Measurements from ENCODE around the gene SLC6A19. TPM values are rescaled to one million over a fixed set of nuclear protein-coding genes. Genes with fewer than 3 reads are reported as not detected.
A peak's percentile ranks its signal among the peaks of the same experiment; 100 is the strongest.

SLC6A19 gene
- total RNA-seq, 1 experiment from 2014 or later: 0.04 TPM

DNA sequence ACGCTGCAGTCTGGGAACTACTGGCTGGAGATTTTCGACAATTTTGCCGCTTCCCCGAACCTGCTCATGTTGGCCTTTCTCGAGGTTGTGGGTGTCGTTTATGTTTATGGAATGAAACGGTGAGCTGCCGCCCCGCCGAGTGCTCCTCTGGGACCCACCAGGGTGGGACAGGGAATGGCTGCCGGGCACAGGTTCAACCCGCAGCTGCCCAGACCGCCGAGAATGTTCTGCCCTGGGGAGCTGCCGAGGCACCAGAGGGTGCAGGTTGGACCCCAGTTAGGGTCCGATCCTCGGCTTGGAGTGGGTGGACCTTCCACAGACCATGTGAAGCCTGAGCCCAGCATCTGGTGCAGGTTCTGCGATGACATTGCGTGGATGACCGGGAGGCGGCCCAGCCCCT lies 42.9 kb downstream of the SLC6A19 start:
- Mint-ChIP-seq H3K9me3 (no peaks in the 10 kb centered on the region), H3K4me3 (no peak overlapping the region), H3K36me3 (no peaks in the 10 kb centered on the region), H3K27me3 (ENCODE audit: low read depth) (no peaks in the 10 kb centered on the region), H3K4me1 (peaks cover 3% of the 10 kb centered on the region; the same call in 1 of the 2 replicates), H3K27ac (no peak overlapping the region)
- no peak for ATAC-seq
- ChIA-PET POLR2A (no interaction called here), CTCF (no interaction called here)
- no peak for DNase-seq (ENCODE audit: low spot score)
- TF ChIP-seq MYBL2 (CRISPR knock-in tag; IDR thresholded peaks at IDR 0.05): no peak
- no peak for TF ChIP-seq FOXK1 (CRISPR knock-in tag; IDR thresholded peaks at IDR 0.05)
- TF ChIP-seq, protein P1, sequence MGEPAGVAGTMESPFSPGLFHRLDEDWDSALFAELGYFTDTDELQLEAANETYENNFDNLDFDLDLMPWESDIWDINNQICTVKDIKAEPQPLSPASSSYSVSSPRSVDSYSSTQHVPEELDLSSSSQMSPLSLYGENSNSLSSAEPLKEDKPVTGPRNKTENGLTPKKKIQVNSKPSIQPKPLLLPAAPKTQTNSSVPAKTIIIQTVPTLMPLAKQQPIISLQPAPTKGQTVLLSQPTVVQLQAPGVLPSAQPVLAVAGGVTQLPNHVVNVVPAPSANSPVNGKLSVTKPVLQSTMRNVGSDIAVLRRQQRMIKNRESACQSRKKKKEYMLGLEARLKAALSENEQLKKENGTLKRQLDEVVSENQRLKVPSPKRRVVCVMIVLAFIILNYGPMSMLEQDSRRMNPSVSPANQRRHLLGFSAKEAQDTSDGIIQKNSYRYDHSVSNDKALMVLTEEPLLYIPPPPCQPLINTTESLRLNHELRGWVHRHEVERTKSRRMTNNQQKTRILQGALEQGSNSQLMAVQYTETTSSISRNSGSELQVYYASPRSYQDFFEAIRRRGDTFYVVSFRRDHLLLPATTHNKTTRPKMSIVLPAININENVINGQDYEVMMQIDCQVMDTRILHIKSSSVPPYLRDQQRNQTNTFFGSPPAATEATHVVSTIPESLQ (CRISPR knock-in tag; IDR thresholded peaks at IDR 0.05): no peak
- no peak for TF ChIP-seq SMAD4 (CRISPR knock-in tag; IDR thresholded peaks at IDR 0.05)
- TF ChIP-seq, protein P2, sequence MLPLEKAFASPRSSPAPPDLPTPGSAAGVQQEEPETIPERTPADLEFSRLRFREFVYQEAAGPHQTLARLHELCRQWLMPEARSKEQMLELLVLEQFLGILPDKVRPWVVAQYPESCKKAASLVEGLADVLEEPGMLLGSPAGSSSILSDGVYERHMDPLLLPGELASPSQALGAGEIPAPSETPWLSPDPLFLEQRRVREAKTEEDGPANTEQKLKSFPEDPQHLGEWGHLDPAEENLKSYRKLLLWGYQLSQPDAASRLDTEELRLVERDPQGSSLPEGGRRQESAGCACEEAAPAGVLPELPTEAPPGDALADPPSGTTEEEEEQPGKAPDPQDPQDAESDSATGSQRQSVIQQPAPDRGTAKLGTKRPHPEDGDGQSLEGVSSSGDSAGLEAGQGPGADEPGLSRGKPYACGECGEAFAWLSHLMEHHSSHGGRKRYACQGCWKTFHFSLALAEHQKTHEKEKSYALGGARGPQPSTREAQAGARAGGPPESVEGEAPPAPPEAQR (CRISPR knock-in tag; IDR thresholded peaks at IDR 0.05): no peak
- no peak for TF ChIP-seq ZNF219 (CRISPR knock-in tag; IDR thresholded peaks at IDR 0.05; ENCODE audit: borderline replicate concordance)
- TF ChIP-seq JUN (CRISPR knock-in tag; IDR thresholded peaks at IDR 0.05): no peak

DNA sequence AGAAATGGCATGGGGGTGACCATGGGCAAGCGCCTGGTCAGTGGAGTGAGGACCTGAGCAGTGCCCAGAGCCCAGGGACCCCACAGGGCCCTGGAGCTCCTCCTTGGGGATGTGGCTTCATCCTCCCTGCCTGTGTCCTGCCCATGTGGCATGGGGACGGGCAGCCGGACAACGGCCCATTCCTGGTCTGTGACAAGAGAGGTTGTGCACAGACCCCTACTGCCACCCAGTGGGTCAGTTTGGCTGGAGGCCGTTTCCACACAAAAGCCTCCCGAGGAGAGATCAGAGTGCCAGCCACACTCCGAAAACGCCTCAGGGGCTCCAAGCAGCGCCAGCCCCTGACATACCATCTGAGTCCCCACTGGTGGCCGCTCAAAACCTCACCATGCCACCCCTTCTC lies 43.6 kb downstream of the SLC6A19 start:
- Mint-ChIP-seq H3K27me3 (ENCODE audit: low read depth) (no peaks in the 10 kb centered on the region), H3K4me3 (no peak overlapping the region), H3K36me3 (no peaks in the 10 kb centered on the region), H3K4me1 (peaks cover 3% of the 10 kb centered on the region; the same call in 1 of the 2 replicates), H3K27ac (no peak overlapping the region), H3K9me3 (no peaks in the 10 kb centered on the region)
- TF ChIP-seq, protein P3, sequence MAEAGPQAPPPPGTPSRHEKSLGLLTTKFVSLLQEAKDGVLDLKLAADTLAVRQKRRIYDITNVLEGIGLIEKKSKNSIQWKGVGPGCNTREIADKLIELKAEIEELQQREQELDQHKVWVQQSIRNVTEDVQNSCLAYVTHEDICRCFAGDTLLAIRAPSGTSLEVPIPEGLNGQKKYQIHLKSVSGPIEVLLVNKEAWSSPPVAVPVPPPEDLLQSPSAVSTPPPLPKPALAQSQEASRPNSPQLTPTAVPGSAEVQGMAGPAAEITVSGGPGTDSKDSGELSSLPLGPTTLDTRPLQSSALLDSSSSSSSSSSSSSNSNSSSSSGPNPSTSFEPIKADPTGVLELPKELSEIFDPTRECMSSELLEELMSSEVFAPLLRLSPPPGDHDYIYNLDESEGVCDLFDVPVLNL (CRISPR knock-in tag; IDR thresholded peaks at IDR 0.05; ENCODE audit: borderline replicate concordance, low read depth): no peak
- no peak for TF ChIP-seq PRRX2 (CRISPR knock-in tag; IDR thresholded peaks at IDR 0.05)
- no peak for TF ChIP-seq ZNF232 (CRISPR knock-in tag; IDR thresholded peaks at IDR 0.05)
- no peak for TF ChIP-seq NFE2L1 (CRISPR knock-in tag; IDR thresholded peaks at IDR 0.05)
- no peak for TF ChIP-seq ATF1 (CRISPR knock-in tag; IDR thresholded peaks at IDR 0.05)
- no peak for TF ChIP-seq RELA (CRISPR knock-in tag; IDR thresholded peaks at IDR 0.05; ENCODE audit: borderline replicate concordance)
- ChIA-PET POLR2A (no interaction called here), CTCF (interaction anchor here (1.0 kb wide), 1 partner anchor 10 kb away, joined by 4 read pairs; no protein-coding TSS in a partner anchor)
- no peak for ATAC-seq
- DNase-seq (ENCODE audit: low spot score): no peak

DNA sequence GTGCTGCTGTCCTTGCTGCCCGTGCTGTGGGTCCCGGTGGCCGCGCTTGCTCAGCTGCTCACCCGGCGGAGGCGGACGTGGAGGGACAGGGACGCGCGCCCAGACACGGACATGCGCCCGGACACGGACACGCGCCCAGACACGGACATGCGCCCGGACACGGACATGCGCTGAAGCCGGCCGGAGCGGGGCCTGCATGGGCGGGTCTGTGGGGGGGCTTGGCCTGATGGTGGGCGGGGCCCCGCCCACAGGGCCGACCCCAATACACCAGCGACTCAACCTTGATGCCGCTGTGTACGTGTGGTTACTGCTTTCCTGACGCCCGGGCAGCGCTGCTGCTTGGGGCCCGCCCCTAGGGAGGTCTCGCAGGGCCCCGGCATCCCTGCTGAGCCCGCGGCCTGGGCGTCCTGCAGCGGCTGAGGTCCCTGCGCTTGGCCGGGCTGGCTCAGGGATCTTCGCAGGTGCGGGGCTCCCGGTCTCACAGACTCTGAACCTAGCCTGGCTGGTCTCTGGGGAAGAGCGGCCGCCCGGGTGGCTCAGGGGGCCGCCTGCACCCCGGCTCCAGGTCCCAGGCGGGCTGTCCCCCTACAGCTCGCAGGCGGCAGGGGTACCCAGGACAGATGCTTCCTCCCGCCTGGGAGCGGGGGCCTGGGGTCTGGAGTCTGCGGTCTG lies 44.6 kb downstream of the SLC6A19 start:
- H3K4me3 Mint-ChIP-seq: no peak overlapping the region
- H3K36me3 Mint-ChIP-seq: no peaks in the 10 kb centered on the region
- POLR2A ChIA-PET: interaction anchor here (0.6 kb wide), 1 partner anchor 15 kb away, joined by 3 read pairs; no protein-coding TSS in a partner anchor
- H3K27me3 Mint-ChIP-seq (ENCODE audit: low read depth): no peaks in the 10 kb centered on the region
- no peak overlapping the region for H3K27ac Mint-ChIP-seq
- DNase-seq (ENCODE audit: low spot score): no peak
- peaks cover 3% of the 10 kb centered on the region; the same call in 1 of the 2 replicates for H3K4me1 Mint-ChIP-seq
- CTCF ChIA-PET: interaction anchor here (0.6 to 1.0 kb wide), 2 partner anchors 11 to 659 kb away, joined by 3 to 4 read pairs; no protein-coding TSS in a partner anchor
- ATAC-seq: no peak
- TF ChIP-seq CBFB (CRISPR knock-in tag; IDR thresholded peaks at IDR 0.05; ENCODE audit: low read depth) (no peak), KAT7 (CRISPR knock-in tag; IDR thresholded peaks at IDR 0.05; ENCODE audit: borderline replicate concordance) (no peak), SMAD4 (CRISPR knock-in tag; IDR thresholded peaks at IDR 0.05) (no peak), PRRX2 (CRISPR knock-in tag; IDR thresholded peaks at IDR 0.05) (no peak)
- TF ChIP-seq, protein P4, sequence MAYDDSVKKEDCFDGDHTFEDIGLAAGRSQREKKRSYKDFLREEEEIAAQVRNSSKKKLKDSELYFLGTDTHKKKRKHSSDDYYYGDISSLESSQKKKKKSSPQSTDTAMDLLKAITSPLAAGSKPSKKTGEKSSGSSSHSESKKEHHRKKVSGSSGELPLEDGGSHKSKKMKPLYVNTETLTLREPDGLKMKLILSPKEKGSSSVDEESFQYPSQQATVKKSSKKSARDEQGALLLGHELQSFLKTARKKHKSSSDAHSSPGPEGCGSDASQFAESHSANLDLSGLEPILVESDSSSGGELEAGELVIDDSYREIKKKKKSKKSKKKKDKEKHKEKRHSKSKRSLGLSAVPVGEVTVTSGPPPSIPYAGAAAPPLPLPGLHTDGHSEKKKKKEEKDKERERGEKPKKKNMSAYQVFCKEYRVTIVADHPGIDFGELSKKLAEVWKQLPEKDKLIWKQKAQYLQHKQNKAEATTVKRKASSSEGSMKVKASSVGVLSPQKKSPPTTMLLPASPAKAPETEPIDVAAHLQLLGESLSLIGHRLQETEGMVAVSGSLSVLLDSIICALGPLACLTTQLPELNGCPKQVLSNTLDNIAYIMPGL (CRISPR knock-in tag; IDR thresholded peaks at IDR 0.05): peak; percentile 0; the same call in 1 of the 2 replicates
- H3K9me3 Mint-ChIP-seq: no peaks in the 10 kb centered on the region
